Fibroblast of villous mesenchyme (primary cell): ENCODE results near the gene ASTN2. TPM values are rescaled to one million over a fixed set of nuclear protein-coding genes. Genes with fewer than 3 reads are reported as not detected.

Experiments used
- DNase-seq: peaks from one replicate; pipeline ENCODE4 v3.0.0-alpha.2; 2010; ENCODE audit warnings: low read depth
- H3K4me3 ChIP-seq: 2 replicates; pipeline ENCODE4 v1.5.1; 2011; ENCODE audit warnings: low read depth, mild to moderate bottlenecking, low read length
- CTCF ChIP-seq: IDR thresholded peaks from 2 replicates; pipeline ENCODE4 v1.5.1; 2012; ENCODE audit warnings: low read depth, mild to moderate bottlenecking, low read length; ENCODE audit not compliant: insufficient read depth
- total RNA-seq: library from RNA; depleted of rRNA; stranded (reverse); fragments of >200 nt; gene quantifications from 2 replicates; pipeline ENCODE4 v1.2.3, GENCODE V29; 2012

Gene ASTN2
- total RNA-seq, 1 donor = 5.6 TPM

- DNase-seq = no peak
- H3K4me3 ChIP-seq = no peak overlapping the region
- no peak for TF ChIP-seq CTCF
Observed at GRCh38 chr9:117002686-117003085, 412.2 kb downstream of the ASTN2 start.

GRCh38 chr9:117000834-117001233, 414.0 kb downstream of the ASTN2 start:
- no peak for TF ChIP-seq CTCF
- DNase-seq = no peak
- no peak overlapping the region for H3K4me3 ChIP-seq

GRCh38 chr9:117000196-117000723, 414.6 kb downstream of the ASTN2 start:
- TF ChIP-seq CTCF = no peak
- DNase-seq = no peak
- H3K4me3 ChIP-seq = no peak overlapping the region

- DNase-seq = peak; percentile 13
- H3K4me3 ChIP-seq = no peak overlapping the region
- TF ChIP-seq CTCF = no peak
Observed at GRCh38 chr9:116998305-116998704, 416.6 kb downstream of the ASTN2 start.

- no peak for TF ChIP-seq CTCF
- no peak for DNase-seq
- no peak overlapping the region for H3K4me3 ChIP-seq
Observed at GRCh38 chr9:116992865-116993264, 422.0 kb downstream of the ASTN2 start.

- H3K4me3 ChIP-seq = no peak overlapping the region
- no peak for TF ChIP-seq CTCF
- no peak for DNase-seq
Observed at GRCh38 chr9:116991051-116991450, 423.8 kb downstream of the ASTN2 start.

- H3K4me3 ChIP-seq = no peak overlapping the region
- no peak for TF ChIP-seq CTCF
- no peak for DNase-seq
Observed at GRCh38 chr9:116990592-116990991, 424.3 kb downstream of the ASTN2 start.
